EL (cell line): ENCODE data around the gene NKD1.

Source experiments
- DNase-seq: peaks from one replicate; pipeline ENCODE4 v3.0.0-alpha.2; 2016

NKD1 gene

DNA sequence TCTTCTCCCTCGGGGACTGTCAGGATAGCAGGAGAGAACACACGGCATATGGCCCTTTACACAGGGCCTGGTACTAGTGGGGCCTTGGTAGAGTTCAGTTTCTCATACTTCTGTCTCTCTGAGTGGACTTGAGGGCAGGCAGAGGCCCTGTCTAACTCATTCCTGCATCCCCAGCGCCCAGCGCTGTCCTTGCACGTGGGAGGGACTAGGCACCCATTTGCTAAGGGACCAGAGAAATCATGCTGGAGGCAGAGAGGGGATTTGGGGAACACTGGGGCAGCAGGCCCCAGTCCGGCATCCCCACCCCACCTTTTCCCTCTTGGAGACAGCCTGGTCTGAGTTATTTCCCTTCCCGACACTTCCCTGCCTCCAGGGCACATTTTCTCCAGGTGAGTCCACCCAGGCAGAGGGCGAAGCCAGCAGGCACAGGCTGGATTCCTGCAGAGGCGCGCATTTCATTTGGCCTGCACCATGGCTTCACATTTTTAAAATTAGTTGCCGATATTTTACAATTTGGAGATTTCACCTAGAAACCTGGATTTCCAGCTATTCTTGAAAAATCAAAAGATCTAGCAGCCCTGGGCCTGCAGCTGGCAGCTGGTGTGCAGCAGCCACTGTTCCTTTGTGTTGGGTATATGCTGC, 9.7 kb upstream of the NKD1 start:
- peak; percentile 72 for DNase-seq

DNA sequence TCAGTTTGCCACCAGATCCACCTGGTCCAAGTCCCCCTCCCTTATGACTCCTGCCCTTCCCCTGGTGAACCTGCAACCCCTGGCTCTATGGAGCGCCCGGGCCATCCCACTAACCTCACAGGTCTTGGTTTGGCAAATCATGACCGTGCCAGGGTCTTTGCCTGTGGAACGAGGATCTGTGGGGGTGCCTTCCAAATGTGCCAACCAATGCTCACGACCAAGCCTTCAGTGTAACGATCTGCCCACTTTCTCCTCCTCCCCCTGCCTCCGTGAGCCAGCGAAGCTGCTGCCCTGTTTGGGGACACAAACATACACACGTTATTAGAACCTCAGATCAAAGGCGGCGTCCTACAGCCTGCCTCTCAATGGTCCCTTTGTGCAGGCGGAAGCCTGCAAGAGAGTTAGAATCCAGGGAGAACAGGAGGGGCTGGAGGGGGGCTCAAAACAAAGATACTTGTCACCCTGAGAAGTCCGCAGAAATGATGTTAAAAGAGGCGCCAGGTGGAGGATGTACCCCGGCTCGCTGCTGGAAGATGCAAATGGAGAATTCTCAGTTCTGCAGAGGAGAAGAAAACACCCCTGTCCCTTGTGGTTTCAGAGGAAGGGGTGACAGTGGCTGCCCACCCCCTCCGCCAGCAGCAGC, 9.0 kb upstream of the NKD1 start:
- DNase-seq = no peak

DNA sequence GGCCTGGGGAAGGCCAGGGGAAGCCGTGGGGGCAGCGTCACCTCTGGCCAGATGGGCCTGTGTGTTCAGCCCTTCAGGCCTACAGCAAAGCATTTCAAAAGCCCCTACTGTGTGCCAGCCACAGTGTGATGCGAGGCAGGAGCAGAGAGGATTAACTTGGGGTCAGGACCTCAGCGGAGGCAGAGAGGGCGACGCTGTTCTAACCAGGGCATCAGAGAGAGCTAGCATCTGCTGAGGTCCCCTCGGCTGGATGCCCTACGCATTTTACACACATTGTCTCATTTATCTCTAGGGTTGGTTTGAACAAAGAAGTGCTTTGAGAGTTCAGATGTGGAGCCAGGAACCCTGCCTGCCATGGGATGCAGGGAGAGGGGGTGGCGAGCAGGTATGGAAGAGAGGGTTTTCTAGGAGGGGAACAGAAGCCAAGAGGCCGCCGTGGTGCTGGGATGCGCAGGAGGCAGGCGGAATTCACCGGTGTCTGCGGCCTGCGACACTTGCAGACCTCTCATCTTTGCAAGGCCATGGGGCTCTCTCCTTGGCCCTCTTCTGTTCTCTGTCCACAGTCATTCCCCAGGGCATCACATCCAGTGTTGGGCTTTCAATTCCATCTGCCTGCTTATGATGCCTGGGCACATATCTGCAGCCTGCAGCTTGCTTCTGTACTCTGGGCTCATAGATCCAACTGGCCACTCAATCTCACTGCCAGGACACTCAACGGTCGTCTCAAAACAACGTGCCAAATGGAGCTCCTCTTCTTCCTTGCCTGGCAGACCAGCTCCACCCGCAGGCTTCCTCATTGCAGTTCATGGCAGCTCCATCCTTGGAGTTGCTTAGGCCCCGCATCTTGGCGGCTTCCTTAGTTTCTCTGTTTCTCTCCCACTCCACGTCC, 8.1 kb upstream of the NKD1 start:
- no peak for DNase-seq

DNA sequence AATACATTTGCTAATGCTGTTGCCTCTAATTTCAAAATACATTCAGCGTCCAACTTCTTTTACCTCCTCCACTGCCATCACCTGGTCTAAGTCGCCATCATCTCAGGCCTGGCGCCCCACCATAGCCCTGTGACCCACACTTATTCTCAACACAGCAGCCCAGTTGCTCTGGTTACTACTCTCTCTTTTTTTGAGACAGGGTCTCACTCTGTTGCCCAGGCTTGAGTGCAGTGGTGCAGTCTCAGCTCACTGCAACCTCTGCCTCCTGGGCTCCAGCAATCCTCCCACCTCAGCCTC, 7.5 kb upstream of the NKD1 start:
- no peak for DNase-seq

DNA sequence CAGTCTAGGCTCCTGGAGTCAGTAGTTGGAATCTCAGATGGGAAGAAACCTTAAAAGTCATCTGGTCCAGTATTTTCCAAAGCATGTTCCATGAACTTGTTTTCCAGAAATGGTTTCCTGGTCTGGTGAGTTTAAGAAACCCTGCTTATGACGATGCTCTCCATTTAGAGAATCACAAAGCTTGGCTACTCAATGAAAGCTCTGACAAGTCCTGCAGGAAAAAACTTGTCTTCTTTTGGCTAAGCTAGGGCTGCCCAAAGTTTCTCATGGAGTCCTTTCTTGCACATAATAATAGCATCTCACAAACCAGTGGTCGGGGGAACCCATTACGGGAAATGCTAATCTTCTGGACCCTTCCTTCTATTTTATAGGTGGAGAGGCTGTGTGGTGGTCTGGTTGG, 5.5 kb upstream of the NKD1 start:
- DNase-seq = no peak

DNA sequence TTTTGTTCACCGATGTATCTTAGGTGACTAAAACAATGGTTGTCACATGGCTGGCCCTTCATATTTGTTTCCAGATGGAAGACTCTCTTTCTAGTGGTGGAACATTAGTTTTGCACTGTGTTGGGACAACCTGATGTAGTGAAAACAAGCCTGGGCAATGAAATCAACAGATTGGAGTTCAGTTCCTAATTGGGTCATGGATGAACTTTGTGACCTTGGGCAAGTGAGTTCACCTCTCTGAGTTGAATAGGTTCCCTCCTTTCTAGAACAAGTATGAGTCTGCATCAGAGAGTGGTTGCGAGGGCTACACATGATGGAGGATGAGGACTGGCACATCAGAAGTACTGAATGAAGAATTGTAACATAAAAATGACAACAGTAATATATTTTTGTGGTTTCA, 2.1 kb upstream of the NKD1 start:
- DNase-seq = no peak

DNA sequence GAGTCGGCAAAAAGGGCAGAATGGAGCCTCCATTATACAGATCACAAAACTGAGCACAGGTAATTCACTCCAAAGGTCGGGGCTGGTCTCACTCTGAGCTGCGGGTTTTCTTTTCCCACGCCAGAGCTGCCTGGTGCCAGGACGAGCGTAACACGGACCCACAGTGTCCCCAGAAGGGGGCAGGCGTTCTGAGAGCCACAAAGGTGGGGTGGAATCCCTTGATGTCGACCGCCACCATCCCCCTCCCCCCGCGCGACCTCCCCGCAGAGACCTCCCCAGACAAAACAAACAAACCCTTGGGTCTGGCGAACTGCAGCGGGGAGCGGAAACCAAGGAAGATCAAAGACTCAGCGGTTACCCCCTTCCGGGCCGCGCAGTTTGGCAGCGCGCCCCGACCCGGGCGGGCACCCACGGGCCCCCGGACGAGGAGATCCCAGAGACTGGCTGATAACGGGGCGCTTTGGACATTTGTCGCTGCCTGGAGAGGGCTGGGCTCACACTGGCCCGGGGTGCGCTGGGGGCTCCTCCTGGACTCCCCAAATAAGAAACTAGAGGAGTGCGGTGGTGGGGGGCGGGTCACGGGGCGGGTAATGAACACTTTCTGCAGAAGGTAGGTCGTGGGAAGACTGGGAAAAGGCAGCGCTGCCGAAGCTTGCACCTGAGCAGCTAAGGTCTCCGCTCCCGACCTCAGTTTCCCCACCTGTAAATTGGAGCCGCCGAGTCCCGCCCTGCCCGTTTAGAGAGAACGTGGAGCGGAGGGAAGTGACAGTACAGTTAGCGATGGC, 664 bp upstream of the NKD1 start:
- peak; percentile 6 for DNase-seq

DNA sequence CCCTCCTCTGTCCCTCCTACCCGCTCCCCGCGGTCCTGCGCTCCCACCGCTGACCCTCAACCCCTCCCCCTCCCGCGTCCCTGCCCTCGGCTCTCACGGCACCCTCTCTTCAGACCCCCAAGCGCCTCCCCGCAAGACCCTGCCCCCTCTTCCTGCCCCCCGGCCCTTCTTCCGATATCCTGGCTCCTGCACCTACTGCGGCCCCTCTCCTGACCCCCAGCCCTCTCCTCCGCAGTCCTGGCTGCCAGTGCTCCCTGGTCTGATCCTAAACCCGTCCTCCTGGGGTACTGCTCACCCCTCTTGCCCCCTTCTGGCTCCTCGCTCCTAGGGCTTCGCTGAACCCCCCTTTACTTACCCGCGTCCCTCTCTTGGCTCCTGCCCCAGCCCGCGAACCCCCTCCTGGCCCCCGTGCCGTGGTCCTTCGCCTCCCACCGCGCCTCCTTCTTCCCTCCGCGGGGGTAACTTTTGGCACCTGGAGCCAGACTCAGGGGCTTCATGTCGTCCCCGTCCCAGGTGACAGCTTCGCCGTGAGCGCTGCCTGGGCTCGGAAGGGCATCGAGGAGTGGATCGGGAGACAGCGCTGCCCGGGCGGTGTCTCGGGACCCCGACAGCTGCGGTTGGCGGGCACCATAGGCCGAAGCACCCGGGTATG, 839 bp downstream of the NKD1 start:
- no peak for DNase-seq

DNA sequence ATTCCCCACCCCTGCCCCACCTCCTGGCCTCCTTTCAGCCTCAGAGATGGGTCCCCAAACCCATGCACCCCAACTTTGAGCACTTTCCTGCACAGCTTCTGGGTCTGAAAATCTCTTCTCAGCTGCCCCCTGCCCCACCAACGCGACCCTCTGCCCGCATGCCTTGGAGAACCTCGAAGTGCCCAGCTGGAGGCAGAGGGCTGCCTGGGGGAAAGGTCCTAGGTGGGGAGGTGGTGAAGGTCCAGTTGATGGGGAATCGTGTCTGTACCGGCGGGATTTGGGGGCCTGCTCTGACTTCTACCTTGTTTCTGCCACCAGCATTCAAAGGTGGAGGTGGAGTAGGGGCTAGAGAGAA, 1.3 kb downstream of the NKD1 start:
- DNase-seq = no peak

DNA sequence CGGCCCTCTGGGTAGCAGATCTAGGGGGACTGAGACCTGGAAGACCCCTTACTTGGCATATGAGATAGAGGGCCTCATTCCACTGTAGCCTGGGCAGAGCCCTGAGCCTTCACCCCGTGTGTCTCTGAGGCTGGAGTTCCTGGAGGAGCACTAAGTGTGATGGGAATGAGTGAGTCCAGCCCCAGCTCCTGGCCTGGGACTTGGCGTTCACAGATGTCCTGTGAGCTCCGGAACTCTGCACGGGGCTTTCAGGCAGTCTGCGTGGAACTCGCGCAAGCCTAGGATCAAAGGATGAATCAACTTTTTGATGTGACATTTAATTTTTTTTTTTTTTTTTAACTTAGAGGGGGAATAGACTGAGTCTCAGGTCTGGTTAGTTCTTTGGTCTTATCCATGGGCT, 1.8 kb downstream of the NKD1 start:
- no peak for DNase-seq

DNA sequence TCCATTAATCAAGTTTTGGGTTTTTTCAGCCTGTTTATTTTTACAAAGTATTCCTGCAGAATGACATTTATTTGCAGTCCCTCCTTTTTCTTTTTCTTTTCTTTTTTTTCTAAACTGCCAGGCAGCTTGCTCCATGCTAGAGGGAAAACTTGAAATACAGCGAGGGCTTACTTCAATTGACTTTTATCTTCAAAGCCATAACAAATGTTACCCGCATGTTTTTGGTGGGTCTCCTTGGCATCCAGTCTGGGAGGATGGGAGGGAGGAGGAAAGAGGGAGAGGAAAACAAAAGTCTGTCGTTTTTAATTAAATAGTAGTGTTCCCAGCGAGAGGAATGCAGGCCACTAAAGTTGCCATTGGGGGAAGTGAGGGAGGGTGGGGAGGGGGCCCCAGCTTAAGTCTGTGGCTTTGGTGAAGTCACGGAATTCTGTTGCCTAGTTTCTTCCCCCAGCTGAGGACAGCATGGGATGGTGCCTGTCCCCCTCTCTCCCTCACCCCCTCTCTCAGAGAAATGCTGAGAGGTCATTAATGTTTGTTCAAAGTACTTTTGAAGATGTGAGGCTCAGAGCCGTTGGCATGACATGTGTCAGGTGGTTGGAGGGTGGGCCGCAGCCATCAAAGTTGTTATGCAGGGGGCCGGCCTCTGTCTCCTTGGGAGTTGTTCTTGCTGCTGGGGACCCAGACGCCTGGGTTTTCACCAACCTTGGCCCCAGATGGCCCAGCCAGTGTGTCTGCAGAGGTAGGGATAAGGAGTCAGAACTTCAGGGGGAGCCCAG, 2.9 kb downstream of the NKD1 start:
- DNase-seq = no peak

DNA sequence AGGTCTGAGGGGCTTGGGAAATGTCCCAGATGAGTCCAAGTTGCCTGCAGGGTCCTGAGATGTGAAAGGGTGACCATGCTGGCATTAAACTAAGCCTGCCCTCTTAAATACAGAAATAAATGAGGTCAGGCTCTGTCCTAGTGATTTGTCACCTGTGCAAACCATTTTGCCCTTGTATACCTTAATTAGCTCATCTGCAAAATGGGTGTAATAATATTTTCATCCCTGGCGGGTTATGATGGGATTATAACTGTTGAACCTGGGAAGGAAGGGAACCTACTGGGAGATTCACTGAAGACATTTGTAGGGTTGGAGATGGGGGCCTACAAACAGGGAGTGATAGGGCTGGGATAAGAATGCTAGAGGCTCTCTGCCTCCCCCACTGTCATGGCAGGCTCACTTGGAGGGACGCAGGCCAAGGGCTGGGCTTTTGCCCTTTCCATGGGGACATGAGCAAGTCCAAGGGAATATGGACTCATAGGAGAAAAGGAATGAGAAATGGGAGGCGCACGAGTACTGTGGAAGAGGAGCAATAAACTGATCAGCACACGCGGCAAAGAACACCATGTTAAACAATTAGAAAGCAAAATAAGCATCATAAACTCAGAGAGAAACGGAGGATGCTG, 4.4 kb downstream of the NKD1 start:
- no peak for DNase-seq

DNA sequence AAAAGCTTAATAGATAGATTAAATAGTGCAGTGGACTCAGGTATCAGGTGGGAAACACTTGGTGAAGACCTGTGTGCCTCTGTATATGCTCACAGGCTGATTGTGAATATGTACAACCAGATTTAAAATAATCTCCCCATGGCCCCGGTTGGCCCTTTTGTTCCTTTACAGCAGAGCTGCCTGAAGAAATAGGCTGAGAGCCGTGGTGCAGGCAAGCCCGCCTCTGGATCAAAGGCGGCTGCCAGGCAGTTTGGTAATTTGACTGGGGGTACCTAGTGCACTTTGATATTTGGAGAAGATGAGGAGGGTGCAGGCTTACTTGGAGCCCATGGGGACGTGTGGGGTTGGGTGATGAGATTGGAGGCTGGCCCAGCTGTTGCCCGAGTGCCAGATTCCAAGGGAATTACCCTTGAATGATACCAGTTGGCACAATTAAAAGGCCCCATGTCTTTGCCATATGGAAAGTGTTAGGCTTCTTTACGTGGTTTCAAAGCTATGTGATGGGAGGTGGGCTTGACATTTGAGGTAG, 5.0 kb downstream of the NKD1 start:
- no peak for DNase-seq

DNA sequence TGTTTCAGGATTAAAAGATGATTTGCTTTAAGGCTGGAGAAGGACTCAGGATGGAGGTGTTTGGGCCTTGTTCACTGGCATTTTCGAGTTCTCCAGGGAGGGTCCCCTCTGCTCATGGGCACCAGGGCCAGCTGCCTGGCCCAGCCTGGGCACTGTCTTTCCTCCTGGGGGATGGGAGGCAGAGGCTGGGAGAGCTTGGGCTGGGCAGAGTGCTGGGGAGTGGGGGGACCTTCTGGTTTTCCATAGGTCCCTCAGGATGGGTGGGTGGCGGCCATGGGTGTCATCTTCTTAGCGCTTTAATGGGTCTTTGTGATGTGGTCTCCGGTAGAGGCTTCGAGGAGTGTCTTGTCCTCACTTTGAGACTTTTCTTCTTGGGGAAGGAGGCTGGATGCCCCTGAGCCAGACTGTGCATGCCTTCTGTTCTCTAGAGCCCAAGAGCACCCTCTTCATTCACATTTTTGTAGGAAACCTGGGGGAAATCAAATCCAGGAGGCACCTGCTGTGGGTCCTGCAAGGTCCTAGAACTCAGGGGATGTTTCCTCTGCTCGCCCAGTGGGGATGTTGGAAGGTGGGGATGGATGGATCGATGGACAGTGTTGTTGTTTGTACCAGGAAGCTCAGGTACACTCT, 5.7 kb downstream of the NKD1 start:
- no peak for DNase-seq

DNA sequence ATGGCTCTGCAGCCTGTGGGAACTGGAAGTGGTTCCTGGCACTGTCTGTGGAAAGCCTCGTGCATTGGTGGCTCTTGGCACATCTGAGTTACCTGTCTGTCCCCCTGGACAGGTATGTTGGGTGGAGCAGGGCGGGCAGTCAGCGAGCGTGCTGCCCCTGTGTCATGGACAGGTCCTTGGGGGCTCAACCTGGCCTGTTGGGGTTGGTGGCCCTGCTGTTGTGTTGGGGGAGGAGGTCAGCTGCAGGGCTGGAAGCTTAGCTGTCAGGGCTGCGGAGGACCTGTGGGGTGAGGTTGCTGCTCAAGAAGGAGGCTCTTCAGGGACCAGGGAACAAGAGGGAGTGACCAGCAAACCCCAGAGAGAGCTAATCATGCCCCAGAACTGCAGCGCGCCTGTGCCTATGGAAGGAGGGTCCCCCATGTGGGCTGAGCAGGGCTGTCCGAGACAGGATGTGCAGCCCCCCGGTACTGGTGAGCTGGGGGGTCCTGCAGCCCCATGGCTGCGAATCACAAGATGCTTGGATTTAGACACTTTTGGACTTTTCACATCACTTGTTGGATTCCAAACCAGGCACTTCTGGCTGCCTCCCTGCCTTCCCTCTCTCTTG, 7.2 kb downstream of the NKD1 start:
- DNase-seq = no peak

DNA sequence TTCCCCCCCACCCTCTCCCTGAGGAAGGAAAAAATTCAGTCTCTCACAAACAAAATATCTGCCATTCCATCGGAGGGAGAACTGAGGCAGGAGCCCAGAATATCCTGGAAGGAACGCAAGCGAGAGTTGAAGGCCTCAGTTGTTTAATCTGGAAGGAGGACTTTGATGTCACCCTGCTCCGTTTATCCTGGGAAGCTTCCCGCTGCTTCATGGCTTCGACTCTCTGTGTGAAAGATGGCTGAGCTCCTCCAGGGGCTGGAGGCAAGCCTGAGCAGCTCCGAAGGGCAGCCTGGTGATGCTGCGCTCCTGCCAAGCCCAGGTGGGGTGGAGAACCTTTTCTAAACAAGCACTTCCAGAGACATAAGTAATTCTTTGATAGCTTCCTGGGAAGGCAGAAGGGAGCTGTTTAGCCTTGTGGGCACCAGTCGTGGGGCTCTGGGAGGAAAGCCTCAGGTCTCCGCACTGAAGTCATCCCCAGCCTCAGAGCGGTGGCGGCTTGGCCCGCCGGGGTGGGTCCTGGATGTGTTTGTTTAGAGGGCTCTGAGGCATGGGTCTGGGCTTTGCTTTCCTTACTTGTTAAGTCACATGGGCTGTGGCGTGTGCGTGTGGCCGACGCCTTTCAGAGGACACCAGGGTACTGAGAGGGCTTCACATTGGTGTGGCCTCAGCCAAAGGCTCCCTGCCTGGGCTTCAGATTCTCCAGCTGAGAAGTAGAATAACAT, 7.9 kb downstream of the NKD1 start:
- DNase-seq = no peak

DNA sequence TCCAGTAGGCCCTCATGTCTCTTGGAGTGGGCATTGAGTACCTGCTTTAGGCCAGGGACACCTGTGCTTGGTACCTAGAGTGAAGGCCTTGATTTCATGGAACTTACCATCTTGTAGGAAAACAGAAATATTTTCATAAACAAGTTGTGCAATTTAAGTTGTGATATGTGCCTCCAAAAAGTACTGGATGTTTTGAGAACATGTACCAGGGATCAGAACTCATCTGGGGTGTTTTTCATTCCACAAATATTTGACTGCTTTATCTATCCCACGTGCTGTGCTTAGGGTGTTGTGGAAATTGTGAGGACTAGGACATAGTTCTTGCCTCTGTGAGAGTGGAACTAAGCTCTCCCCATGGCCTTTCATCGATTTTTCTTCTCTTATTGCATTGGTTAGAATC, 8.8 kb downstream of the NKD1 start:
- no peak for DNase-seq

DNA sequence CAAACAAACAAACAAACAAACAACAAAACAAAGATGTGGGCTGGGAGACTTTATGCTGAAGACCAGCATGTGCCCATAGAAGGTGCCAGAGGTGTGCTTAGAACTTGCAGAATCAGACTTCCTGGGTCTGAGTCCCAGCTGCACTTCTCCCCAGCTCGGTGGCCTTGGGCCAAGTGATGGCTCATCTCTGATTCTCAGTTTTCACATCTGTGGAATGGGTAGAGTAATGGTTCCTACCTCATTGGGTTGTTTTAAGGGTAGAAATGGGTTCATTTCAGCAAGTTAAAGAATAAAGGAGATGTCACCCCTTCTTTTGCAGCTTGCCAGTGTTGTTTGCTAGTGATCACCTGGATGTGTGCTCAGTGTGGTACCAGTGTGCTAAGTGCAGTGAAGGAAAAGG, 10.7 kb downstream of the NKD1 start:
- no peak for DNase-seq

DNA sequence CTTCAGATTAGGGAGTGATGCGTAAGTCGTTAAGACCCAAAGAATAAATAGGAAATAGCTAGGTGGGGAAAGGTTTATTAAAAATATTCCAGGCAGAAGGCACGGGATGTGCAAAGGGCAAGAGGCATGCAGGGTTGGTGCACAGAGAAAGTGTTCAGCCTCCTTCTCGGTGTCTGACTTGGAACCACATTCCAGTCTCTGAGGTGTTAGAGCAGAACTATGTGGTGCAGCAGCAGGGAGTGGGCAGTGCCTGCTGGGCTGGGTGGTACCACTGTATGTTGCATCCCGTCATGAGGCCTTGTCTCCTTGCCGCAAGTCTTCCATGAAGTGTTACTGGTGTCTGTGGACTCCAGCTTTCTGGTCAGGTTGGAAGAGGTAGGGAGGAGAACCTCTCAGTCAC, 11.1 kb downstream of the NKD1 start:
- no peak for DNase-seq
